ENCODE results near the gene CDHR5.

DNA sequence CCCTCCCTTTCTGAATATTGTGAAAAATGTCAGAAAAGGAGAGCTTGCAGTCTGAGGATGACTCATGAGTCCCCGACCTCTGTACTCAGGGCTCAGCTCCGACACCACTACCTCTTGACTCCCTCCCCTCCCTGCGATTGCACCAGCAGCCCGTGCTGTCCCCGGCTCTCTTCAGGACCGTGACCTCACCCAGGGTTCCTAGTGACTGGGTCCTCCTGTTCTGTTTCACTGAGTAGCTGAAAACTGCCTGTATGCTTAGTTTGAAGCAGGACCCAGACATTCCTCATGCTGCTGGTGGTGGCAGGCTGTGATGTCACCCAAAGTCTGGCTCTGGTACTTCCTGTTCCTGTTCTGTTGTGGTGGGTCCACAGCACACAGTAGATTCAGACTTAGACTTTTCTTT is 36.8 kb downstream of the CDHR5 start:
- TF ChIP-seq, protein P1, sequence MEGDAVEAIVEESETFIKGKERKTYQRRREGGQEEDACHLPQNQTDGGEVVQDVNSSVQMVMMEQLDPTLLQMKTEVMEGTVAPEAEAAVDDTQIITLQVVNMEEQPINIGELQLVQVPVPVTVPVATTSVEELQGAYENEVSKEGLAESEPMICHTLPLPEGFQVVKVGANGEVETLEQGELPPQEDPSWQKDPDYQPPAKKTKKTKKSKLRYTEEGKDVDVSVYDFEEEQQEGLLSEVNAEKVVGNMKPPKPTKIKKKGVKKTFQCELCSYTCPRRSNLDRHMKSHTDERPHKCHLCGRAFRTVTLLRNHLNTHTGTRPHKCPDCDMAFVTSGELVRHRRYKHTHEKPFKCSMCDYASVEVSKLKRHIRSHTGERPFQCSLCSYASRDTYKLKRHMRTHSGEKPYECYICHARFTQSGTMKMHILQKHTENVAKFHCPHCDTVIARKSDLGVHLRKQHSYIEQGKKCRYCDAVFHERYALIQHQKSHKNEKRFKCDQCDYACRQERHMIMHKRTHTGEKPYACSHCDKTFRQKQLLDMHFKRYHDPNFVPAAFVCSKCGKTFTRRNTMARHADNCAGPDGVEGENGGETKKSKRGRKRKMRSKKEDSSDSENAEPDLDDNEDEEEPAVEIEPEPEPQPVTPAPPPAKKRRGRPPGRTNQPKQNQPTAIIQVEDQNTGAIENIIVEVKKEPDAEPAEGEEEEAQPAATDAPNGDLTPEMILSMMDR (IDR thresholded peaks at IDR 0.05 in 8 of 11, conservative IDR thresholded peaks at IDR 0.05 in 3 of 11): no peak
- no peak for TF ChIP-seq POLR2A (IDR thresholded peaks at IDR 0.05)
- no peak for TF ChIP-seq POLR2AphosphoS5 (IDR thresholded peaks at IDR 0.05)
